Measurements from ENCODE around the gene OR4B1.

Gene OR4B1

DNA sequence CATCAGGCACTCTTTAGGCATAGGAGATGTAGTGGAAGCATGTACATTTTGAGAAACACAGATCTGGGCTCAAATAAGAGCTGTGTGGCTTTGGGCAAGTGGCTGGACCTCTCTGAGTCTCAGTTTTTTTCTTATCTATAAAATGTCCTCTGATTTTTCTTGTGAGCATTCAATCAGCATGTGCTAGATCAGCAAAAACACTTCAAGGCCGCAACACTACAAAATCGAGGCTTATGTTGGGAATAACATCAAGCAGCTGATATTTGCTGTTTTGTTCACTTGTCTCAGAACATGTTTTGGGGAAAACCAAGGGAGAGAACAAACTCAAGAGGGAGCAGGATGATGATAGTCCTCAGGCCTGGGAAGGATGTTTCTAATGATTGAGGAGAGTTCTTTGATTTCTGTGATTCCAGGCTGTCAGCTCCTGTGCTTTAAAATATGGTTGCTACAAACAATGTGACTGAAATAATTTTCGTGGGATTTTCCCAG, 46.9 kb downstream of the OR4B1 start, which contains the start of gene OR4X1:
Gene OR4X1, plus strand, starts transcription at position 439 of the 489 bp plus-strand sequence. Its CDS starts 0 bp downstream, at position 439.
- DNase-seq = no peak
